Right ventricle myocardium inferior (tissue), 1 donor: ENCODE results near the gene NMT2. TPM values are rescaled to one million over a fixed set of nuclear protein-coding genes. Genes with fewer than 3 reads are reported as not detected.
A peak's percentile ranks its signal among the peaks of the same experiment; 100 is the strongest.

Source experiments
- ATAC-seq: fragments of 200-7000 bp; cut with Tn5 transposase; one replicate; pipeline ENCODE4 v1.9.1; 2020; ENCODE audit warnings: mild to moderate bottlenecking, moderate library complexity
- DNase-seq: peaks from one replicate; pipeline ENCODE4 v3.0.0; 2021; ENCODE audit errors: missing footprints
- intact Hi-C: fragments of 100-400 bp; cut with DNase I; formaldehyde crosslinking; loops from one replicate; pipeline ENCODE4 v1.11.0; 2022
- total RNA-seq: library from RNA; stranded (reverse); fragmentation: NEBNext Ultra II Directional; extraction: Animal tissue kit (Norgen Biotek cat#: 25700); gene quantifications from one replicate; pipeline ENCODE4 v1.2.1, GENCODE V29; 2021
- donor health status: DM: no; HTN: yes; CAD: no; lungs with severe emphysema.

Gene NMT2
- total RNA-seq, 1 donor from 2014 or later: 14.3 TPM

GRCh38 chr10:15116225-15116624, 52.3 kb downstream of the NMT2 start:
- DNase-seq: no peak
- intact Hi-C loops: no loop called here
- ATAC-seq: no peak

GRCh38 chr10:15113766-15114165, 54.7 kb downstream of the NMT2 start:
- intact Hi-C loops: loop anchor here (5.0 kb wide), 1 partner anchor 54 kb away; the partner anchor contains the start of gene NMT2
- ATAC-seq (no peak), DNase-seq (no peak)

- intact Hi-C loops: loop anchor here (5.0 kb wide), 1 partner anchor 55 kb away; the partner anchor contains the start of gene NMT2
- ATAC-seq (no peak), DNase-seq (no peak)
Measured at GRCh38 chr10:15112657-15113056, 55.8 kb downstream of the NMT2 start.

GRCh38 chr10:15106352-15107013, 62.0 kb downstream of the NMT2 start:
- peak; percentile 84 for DNase-seq
- intact Hi-C loops: loop anchor here (5.0 to 10.0 kb wide), 2 partner anchors 272 to 609 kb away; partner anchors contain the start of genes CDNF, HSPA14 and MSANTD7
- ATAC-seq: peak; percentile 77

GRCh38 chr10:15103513-15103912, 65.0 kb downstream of the NMT2 start:
- DNase-seq: no peak
- no peak for ATAC-seq
- intact Hi-C loops: loop anchor here (10.0 kb wide), 1 partner anchor 269 kb away; the partner anchor contains the start of genes CDNF, HSPA14 and MSANTD7

- no peak for DNase-seq
- intact Hi-C loops: loop anchor here (5.0 to 10.0 kb wide), 3 partner anchors 143 to 265 kb away; partner anchors contain the start of genes CDNF, HSPA14, MEIG1 and MSANTD7
- ATAC-seq: no peak
Measured at GRCh38 chr10:15099886-15100285, 68.6 kb downstream of the NMT2 start.

GRCh38 chr10:15097011-15097812, 71.3 kb downstream of the NMT2 start, which contains the start of gene RPP38:
RPP38 (plus strand) TSS chr10:15097355; CDS start chr10:15103315, 5,960 bp downstream.
- DNase-seq: peak; percentile 98
- peak; percentile 99 for ATAC-seq
- intact Hi-C loops: loop anchor here (5.0 kb wide), 2 partner anchors 140 to 220 kb away; partner anchors contain the start of genes MEIG1 and SUV39H2

- DNase-seq (no peak), ATAC-seq (peak; percentile 26)
- intact Hi-C loops: loop anchor here (5.0 kb wide), 2 partner anchors 139 to 219 kb away; partner anchors contain the start of genes MEIG1 and SUV39H2
Measured at GRCh38 chr10:15096661-15097010, 71.9 kb downstream of the NMT2 start.

- intact Hi-C loops: no loop called here
- ATAC-seq: no peak
- no peak for DNase-seq
Measured at GRCh38 chr10:15092855-15093408, 75.6 kb downstream of the NMT2 start.

GRCh38 chr10:15091418-15091817, 77.1 kb downstream of the NMT2 start:
- DNase-seq: no peak
- intact Hi-C loops: no loop called here
- no peak for ATAC-seq

- ATAC-seq: peak; percentile 98
- intact Hi-C loops: no loop called here
- DNase-seq: peak; percentile 88
Measured at GRCh38 chr10:15088428-15089261, 79.8 kb downstream of the NMT2 start, which contains the start of gene ACBD7. ACBD7 (minus strand) TSS chr10:15088776; CDS start chr10:15088728, 48 bp downstream.

- no peak for DNase-seq
- ATAC-seq: peak; percentile 69
- intact Hi-C loops: no loop called here
Measured at GRCh38 chr10:15084502-15084922, 84.0 kb downstream of the NMT2 start.

GRCh38 chr10:15083674-15084501, 84.6 kb downstream of the NMT2 start:
- intact Hi-C loops: no loop called here
- ATAC-seq (no peak), DNase-seq (no peak)

- intact Hi-C loops: no loop called here
- ATAC-seq: no peak
Measured at GRCh38 chr10:15075421-15075820, 93.1 kb downstream of the NMT2 start.

GRCh38 chr10:15072358-15072757, 96.1 kb downstream of the NMT2 start:
- DNase-seq: no peak
- intact Hi-C loops: no loop called here
- no peak for ATAC-seq

More at GRCh38 chr10:15075421-15075820, 93.1 kb downstream of the NMT2 start:
- DNase-seq: no peak

- intact Hi-C loops: no loop called here
- ATAC-seq (no peak), DNase-seq (no peak)
Measured at GRCh38 chr10:15069230-15069629, 99.3 kb downstream of the NMT2 start.

- intact Hi-C loops: no loop called here
- ATAC-seq: no peak
- DNase-seq: no peak
Measured at GRCh38 chr10:15068802-15069201, 99.7 kb downstream of the NMT2 start.
